ENCODE results near the gene MUC13. TPM values are rescaled to one million over a fixed set of nuclear protein-coding genes. Genes with fewer than 3 reads are reported as not detected.

MUC13 gene
- total RNA-seq, 1 donor from 2014 or later: not detected

Other genes starting within 250 kb of the MUC13 start
- gene UMPS, start 204.3 kb downstream of the MUC13 start, total RNA-seq: 22.2 TPM
- 95.1 TPM for gene ITGB5, start 47.4 kb downstream of the MUC13 start, total RNA-seq
- gene HEG1, start 121.2 kb upstream of the MUC13 start, total RNA-seq: 234 TPM

Data from upper lobe of right lung (tissue), 1 donor.